ENCODE data around the gene PIK3C2B.

DNA sequence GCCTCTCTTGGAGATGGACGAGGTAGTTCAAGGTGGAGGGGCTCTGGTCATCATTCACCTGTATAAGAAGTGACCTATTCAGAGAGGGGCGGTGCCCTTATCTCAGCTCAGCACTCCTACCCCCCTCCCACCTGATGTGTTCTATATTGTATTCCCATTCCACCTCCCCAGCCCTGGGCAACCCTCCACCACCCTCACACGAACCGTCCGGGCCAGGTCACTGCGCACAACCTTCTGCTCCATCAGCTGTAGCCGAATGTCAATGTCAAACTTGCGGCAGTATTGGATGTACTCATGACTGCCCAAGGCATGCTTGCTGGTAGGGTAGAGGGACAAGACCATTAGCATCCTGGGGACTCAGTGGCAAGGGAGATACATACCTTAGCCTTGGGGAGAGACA is 34.3 kb downstream of the PIK3C2B start:
- TF ChIP-seq CTCF (IDR thresholded peaks at IDR 0.05) (no peak), POLR2A (IDR thresholded peaks at IDR 0.05) (no peak), POLR2AphosphoS5 (IDR thresholded peaks at IDR 0.05) (no peak)

Data from gastroesophageal sphincter (tissue), 3 donors.